Measurements from ENCODE around the gene MPG.

DNA sequence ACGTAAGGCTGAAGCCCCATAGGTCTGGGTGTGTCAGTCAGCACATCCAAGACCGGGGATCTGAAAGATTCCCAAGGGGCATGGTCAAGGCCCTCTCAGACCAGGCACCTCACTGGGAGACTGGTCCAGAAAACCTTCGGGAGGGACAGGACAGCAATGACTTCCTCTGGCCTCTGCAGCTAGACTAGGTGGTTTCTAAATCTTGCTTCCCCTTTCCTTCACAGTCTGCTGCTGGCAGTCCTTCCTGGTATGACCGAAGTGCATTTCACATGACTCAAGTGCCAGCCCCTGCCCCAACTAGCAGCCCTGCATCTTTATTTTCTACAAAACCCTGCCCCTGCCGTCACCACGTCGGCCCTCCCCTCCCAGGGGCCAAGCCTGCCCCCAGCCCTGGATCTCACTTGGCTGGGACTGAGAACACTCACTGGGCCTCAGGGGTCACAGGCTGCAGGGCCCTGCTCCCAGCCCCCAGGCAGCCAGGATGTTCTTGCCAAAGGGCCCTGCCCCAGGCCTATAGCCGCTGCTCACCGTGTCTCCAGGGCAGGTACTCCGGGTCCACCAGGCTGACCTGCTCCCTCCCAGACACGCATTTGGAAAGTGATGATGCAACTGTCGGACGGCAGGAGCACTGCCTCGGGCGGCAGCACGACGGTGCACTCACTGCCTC, 42.9 kb upstream of the MPG start:
- TF ChIP-seq, protein P1, sequence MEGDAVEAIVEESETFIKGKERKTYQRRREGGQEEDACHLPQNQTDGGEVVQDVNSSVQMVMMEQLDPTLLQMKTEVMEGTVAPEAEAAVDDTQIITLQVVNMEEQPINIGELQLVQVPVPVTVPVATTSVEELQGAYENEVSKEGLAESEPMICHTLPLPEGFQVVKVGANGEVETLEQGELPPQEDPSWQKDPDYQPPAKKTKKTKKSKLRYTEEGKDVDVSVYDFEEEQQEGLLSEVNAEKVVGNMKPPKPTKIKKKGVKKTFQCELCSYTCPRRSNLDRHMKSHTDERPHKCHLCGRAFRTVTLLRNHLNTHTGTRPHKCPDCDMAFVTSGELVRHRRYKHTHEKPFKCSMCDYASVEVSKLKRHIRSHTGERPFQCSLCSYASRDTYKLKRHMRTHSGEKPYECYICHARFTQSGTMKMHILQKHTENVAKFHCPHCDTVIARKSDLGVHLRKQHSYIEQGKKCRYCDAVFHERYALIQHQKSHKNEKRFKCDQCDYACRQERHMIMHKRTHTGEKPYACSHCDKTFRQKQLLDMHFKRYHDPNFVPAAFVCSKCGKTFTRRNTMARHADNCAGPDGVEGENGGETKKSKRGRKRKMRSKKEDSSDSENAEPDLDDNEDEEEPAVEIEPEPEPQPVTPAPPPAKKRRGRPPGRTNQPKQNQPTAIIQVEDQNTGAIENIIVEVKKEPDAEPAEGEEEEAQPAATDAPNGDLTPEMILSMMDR (IDR thresholded peaks at IDR 0.05): no peak
- no peak for TF ChIP-seq POLR2AphosphoS5 (IDR thresholded peaks at IDR 0.05)
